GM12865 (cell line): ENCODE data around the gene GRHL1.
"Not testable (repeated sequence)": the region's sequence is repeated elsewhere in the genome, so short reads cannot be mapped to it uniquely, and the experiment has no call there.

Experiments used
- DNase-seq: peaks from one replicate; pipeline ENCODE4 v3.0.0; 2010; ENCODE audit warnings: low read depth
- H3K4me3 ChIP-seq: 2 replicates; pipeline ENCODE4 v1.5.1; 2011; ENCODE audit warnings: mild to moderate bottlenecking, low read depth, low read length, control low read depth
- CTCF ChIP-seq: IDR thresholded peaks from 2 replicates; pipeline ENCODE4 v1.5.1; 2011; ENCODE audit warnings: low read length, control low read depth, low read depth, inconsistent platforms; ENCODE audit not compliant: insufficient read depth; ENCODE audit errors: missing control alignments

GRHL1 gene

GRCh38 chr2:10028407-10028987, 77.0 kb downstream of the GRHL1 start:
- peak; percentile 23 for TF ChIP-seq CTCF
- DNase-seq, result peak; percentile 23
- H3K4me3 ChIP-seq, result no peak overlapping the region

GRCh38 chr2:10028988-10029874, 77.7 kb downstream of the GRHL1 start:
- H3K4me3 ChIP-seq, result peak overlapping the region; percentile 47
- DNase-seq, result peak; percentile 78
- TF ChIP-seq CTCF, result no peak

GRCh38 chr2:10029875-10030223, 78.4 kb downstream of the GRHL1 start:
- DNase-seq, result no peak
- peak overlapping the region; percentile 47; the same call in 1 of the 2 replicates for H3K4me3 ChIP-seq
- TF ChIP-seq CTCF, result no peak

GRCh38 chr2:10030311-10030736, 78.8 kb downstream of the GRHL1 start:
- no peak for DNase-seq
- no peak for TF ChIP-seq CTCF

GRCh38 chr2:10030798-10031197, 79.3 kb downstream of the GRHL1 start:
- DNase-seq, H3K4me3 ChIP-seq: not testable (repeated sequence)

More at GRCh38 chr2:10030311-10030736, 78.8 kb downstream of the GRHL1 start:
- H3K4me3 ChIP-seq, result no peak overlapping the region

GRCh38 chr2:10031886-10032745, 80.6 kb downstream of the GRHL1 start:
- H3K4me3 ChIP-seq, result no peak overlapping the region
- no peak for DNase-seq
- no peak for TF ChIP-seq CTCF

GRCh38 chr2:10032746-10033105, 81.2 kb downstream of the GRHL1 start:
- no peak for TF ChIP-seq CTCF
- no peak overlapping the region for H3K4me3 ChIP-seq
- DNase-seq, result no peak
